Activated gamma-delta T cell (primary cell): Measurements from ENCODE around the gene AP1G2.
"Not testable (repeated sequence)": the region's sequence is repeated elsewhere in the genome, so short reads cannot be mapped to it uniquely, and the experiment has no call there.

ENCODE experiments used
- DNase-seq: peaks from one replicate; lab custom pipeline; 2025; lab: John Stamatoyannopoulos, UW

The AP1G2 gene

DNA sequence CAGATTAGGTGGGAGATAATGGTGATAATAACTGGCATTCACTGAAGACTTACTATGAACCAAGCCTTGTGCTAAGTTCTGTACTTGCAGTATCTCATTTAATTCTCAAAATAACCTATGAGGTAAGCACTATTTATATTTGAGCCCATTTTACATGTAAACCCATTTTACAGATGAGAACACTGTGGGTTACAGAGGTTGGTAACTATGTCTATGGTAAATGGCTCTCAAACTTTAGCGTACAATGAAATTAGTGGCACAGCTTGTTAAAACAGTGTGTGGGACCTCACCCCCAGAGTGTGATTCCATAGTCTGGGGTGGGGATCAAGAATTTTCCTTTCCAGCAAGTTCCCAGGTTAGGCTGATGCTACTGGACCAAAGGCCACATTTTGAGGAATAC is 33.2 kb upstream of the AP1G2 start:
- DNase-seq, result no peak

DNA sequence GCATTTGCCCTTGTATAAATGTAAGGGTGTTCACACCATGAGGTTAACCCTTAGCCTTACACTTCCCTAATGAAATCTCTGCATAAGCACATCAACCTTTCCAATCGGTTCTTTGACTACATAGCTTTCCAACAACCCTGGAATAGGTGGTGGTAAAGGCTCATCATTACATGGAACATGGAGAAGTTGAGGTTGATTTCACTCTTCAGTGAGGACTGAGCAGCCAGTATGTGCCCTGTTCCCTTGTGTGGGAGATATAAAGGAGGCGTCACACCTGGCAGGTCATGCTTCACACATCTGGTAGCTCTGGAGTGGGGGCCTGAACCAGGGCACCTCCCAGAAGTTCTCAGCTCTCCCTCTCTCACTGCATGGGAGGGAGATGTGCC is 32.7 kb upstream of the AP1G2 start:
- no peak for DNase-seq

DNA sequence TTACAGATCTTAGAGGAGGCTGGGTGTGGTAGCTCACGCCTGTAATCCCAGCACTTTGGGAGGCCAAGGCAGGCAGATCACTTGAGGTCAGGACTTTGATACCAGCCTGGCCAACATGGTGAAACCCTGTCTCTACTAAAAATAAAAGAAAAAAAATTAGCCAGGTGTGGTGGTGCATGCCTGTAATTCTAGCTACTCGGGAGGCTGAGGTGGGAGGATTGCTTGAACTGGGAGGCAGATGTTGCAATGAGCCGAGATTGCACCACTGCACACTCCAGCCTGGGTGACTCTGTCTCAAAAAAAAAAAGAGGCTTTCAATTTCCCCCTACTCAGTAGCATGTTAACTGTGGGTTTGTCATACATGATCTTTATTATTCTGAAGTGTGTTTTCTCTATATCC is 26.6 kb upstream of the AP1G2 start:
- not testable (repeated sequence) for DNase-seq

DNA sequence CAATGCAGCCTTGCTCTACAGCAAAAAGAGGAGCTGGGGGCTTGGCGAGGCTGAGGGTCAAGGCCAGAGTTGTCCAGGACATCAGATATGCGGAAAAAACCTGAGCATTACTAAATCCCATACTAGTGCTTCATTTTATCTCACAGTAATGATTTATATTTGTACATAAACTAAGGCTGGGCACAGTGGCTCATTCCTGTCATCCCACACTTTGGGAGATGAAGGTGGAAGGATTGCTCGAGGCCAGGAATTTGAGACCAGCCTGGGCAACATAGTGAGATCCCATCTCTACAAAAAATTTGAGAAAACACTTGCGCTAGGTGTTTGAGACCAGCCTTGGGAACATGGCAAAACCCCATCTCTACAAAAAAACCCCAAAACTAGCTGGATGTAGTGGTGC is 22.6 kb upstream of the AP1G2 start:
- DNase-seq, result no peak

DNA sequence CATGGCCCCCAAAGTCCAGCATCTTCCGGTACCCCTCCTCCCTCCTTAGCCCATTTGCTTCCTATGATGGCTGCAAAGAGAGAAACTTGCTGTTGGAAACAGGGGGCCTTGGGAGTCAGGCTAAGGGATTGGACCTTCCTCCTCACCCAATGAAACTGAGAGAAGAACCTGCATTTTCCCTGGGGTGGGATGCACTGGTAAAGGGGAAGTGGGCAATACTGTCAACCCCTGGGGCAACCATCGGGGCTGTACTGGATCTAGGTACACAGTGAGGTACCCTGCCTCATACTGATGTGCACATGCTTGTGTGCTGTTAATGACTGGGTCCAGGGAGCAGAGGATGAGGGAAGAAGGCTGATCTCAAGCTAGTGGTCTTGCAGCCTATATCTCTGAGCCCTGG is 22.0 kb upstream of the AP1G2 start:
- DNase-seq, result no peak

DNA sequence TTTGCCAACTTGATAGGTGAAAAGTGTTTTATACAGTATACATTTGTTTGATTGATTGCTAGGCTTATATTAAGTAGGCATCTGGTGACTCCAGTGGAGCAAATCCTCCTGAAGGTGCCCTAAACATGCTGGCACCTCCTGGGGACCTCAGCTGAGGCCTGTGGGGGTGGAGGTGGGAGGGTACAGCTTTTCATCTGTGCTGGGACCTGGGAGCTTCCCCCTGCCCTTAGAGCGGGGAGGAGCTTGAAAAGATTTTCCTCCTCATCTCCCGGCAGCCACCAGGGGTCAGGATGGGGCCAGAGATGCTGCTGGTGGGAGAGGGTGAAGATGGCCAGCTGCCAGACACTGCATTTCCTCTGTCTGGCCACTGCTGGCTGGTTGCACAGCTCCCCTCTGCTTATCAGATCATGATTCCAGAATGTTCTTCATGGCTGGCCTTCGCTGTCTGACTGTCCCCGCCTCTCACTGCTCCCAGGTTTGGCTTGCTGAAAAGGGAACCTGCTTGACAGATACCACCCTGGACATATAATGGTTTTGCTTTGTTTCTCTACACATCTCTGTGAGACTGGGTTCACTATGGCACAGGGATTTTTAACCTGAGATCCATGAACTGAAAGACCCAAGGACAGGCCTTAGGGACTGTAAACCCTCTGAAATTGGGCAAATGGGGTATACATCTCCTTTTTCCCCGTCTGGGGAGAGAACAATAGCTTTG is 21.4 kb upstream of the AP1G2 start:
- DNase-seq, result no peak

DNA sequence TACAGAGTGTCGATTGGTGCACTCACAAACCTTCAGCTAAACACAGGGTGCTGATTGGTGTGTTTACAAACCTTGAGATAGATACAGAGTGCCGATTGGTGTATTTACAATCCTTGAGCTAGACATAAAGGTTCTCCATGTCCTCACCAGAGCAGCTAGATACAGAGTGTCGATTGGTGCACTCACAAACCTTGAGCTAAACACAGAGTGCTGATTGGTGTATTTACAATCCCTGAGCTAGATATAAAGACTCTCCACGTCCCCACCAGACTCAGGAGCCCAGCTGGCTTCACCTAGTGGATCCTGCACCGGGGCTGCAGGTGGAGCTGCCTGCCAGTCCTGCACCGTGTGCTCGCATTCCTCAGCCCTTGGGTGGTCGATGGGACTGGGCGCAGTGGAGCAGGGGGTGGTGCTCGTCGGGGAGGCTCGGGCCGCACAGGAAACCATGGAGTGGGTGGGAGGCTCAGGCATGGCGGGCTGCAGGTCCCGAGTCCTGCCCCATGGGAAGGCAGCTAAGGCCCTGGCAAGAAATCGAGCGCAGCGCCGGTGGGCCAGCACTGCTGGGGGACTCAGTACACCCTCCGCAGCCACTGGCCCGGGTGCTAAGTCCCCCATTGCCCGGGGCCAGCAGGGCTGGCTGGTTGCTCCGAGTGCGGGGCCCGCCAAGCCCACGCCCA is 17.1 kb upstream of the AP1G2 start:
- not testable (repeated sequence) for DNase-seq

DNA sequence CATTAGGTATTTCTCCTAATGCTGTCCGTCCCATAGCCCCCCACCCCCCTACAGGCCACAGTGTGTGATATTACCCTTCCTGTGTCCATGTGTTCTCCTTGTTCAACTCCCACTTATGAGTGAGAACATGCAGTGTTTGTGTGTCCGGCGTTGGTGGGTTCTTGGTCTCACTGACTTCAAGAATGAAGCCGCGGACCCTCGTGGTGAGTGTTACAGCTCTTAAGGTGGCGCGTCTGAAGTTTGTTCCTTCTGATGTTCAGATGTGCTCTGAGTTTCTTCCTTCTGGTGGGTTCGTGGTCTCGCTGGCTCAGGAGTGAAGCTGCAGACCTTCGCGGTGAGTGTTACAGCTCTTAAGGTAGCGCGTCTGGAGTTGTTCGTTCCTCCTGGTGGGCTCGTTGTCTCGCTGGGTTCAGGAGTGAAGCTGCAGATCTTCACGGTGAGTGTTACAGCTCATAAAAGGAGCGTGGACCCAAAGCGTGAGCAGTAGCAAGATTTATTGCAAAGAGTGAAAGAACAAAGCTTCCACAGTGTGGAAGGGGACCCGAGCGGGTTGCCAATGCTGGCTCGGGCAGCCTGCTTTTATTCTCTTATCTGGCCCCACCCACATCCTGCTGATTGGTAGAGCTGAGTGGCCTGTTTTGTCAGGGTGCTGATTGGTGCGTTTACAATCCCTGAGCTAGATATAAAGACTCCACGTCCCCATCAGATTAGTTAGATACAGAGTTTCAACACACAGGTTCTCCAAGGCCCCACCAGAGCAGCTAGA is 16.4 kb upstream of the AP1G2 start:
- DNase-seq, result not testable (repeated sequence)

DNA sequence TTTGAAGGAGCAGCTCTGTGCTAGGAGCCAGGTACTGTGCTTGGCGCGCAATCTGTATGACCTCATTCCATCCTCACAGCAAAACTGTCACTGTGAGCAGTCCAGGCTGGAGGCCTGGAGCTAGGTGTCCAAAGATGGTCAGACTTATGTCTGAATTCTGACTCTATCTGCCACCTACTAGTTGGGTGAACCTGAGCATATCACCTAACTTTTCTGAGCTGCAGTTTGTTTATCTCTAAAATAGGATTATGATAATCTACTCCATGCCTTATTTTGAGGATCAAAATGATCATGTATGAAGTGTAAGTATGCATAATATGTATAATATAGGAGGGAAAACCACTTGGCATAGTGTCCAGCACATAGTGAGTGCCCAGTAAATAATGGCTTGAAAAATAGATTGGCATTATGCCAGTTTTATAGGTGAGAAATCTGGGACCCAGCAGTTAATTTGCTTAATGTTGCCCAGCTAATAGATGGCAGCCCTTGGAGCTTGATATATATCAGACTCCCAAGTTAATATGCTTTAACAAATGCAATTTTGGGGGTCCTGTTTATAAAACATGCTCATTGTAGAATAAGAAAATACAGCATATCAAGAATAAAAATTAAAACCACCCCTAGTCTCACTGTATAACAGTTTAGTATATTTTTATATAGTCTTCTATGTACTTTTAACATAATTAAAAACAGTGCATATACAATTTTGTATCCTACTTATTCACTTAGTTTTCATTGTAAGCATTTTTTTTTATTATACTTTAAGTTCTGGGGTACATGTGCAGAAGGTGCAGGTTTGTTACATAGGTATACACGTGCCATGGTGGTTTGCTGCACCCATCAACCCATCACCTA is 15.5 kb upstream of the AP1G2 start:
- no peak for DNase-seq

DNA sequence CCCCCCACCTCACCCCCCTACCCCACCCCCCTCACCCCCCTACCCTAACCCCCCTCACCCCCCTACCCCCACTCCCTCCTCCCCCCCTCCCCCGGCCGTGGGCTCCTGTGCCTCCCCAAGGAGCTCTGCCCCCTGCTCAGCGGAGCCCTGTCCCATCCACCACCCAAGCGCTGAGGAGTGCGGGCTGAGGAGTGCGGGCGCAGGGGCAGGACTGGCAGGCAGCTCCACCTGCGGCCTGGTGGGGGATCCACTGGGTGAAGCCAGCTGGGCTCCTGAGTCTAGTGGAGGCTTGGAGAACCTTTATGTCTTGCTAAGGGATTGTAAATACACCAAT is 13.3 kb upstream of the AP1G2 start:
- DNase-seq, result no peak

DNA sequence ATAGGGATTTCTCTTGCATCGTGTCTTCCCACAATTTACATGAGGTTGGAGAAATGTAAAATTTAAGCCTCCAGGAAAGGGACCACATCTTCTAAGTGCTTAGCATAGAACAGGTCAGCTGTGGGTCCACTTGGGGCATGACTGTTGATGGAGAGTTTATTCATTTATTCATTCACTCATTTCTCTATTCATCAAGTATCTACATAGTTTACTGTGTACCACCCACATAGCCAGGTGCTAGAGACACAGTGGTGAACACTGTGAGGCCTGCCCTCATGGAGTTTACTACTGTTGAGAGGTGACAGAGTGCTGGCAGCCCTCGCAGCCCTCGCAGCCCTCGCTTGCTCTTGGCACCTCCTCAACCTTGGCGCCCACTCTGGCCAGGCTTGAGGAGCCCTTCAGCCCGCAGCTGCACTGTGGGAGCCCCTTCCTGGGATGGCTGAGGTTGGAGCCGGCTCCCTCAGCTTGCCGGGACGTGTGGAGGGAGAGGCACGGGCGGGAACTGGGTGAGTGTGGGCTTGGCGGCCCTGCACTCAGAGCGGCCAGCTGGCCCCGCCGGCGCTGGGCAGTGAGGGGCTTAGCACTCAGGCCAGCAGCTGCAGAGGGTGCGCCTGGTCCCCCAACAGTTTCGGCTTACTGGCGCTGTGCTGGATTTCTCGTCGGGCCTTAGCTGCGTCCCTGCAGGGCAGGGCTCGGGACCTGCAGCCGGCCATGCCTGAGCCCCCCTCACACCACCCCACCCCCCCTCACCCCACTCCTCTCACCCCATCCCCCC is 12.7 kb upstream of the AP1G2 start:
- DNase-seq, result no peak

DNA sequence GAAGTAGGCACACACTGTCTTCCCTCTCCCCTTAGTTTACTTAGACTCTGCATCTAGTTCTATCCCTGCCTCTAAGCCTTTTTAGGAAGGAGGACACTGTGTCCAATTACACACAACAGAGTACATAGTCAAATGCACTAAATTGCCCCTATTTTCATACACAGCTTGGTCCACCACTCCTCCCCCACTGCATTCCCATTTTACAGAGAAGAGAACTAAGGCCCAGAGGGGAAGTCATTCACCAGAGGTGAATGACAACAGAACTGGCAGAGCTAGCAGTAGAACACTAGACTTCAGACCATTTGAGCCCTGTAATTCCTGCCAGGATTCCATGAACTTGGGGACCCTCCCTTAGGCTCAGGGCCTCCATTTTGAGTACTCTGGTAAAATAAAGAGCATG is 12.1 kb upstream of the AP1G2 start:
- DNase-seq, result no peak

DNA sequence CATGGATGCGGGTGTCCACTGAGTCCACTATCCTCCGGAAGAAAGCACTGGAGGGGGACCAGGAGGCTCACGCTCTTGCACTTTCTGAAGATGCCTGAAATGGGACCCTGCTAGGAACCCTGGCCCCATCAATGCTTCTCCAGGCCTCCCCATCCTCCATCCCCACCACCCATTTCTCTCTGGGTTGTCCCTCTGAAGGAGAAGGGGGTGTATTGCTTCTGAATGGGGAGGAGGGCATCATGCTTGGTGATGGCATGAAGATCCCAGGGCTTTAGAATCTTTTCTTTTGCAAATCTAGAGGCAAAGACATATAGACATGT is 11.7 kb upstream of the AP1G2 start:
- no peak for DNase-seq

DNA sequence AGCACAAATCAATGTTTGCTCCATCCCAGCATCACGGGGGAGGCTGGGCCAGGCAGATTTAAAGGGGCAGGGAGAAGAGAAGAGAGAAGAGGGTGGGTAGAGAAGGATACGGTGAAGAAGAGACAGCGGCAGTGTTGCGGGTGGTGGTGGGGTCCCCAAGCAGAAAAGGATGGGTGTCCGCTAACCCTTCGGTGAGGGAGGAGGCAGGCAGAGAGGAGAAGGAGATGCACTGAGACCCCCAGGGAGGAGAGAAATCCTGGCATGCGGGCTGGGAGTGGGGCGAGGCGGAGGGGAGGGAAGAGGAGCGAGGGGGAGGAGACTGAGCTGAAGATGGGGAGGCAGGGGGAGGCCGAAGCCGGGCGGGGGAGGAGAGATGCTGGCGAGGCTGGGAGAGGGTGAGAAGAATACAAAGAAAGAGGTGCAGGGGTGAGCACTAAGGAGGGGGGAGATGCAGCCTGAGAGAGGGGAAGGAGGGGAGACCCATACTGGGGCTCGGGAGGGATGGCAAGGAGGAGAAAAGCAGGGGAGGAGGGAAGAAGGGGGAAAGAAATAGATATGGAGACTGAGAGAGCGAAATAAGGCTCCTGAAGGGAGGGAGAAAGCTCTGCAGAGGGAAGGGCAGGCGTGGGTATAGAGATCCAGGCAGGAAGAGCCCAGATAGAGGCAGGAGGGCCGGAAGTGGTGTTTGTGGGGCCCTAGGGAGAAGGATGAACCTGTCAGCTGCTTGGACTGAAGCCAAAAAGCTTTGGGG is 11.1 kb upstream of the AP1G2 start, which contains the start of gene JPH4:
JPH4 (minus strand) TSS at position 231 of the 751 bp plus-strand sequence. CDS start 1,337 bp downstream, outside the sequence.
- DNase-seq, result no peak

DNA sequence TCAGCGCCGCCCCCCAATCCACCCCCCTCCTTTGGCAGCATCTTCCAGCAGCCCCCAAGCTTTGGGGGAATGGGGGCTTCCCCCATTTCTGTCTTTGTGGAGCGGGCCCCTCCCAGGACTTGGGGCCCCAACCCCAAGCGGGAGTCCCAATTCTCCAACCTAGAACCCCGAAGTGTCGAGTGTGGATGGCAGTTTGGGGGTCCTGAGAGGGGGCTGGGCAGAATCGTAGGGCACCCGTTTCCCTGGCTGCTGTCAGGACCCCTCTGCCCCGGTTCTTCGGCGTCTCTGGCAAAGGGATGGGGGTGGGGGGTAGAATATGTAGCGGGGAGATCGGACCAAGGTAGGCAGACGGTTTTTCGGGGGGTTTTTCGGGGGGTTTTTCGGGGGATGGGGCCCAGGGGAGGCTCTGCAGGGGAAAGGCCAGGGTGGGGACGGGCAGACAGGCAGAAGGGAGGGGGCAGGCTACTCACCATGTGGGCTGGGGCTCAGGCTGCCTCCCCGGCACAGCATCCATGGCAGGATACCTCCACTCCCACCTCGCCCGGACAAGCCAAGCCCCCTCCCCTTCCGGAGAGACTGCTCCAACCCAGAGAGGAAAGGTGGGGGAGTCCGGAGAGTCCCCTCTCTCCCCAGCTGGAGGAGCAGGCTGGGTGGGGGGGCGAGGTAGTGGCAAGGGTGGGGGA is 10.3 kb upstream of the AP1G2 start:
- no peak for DNase-seq

DNA sequence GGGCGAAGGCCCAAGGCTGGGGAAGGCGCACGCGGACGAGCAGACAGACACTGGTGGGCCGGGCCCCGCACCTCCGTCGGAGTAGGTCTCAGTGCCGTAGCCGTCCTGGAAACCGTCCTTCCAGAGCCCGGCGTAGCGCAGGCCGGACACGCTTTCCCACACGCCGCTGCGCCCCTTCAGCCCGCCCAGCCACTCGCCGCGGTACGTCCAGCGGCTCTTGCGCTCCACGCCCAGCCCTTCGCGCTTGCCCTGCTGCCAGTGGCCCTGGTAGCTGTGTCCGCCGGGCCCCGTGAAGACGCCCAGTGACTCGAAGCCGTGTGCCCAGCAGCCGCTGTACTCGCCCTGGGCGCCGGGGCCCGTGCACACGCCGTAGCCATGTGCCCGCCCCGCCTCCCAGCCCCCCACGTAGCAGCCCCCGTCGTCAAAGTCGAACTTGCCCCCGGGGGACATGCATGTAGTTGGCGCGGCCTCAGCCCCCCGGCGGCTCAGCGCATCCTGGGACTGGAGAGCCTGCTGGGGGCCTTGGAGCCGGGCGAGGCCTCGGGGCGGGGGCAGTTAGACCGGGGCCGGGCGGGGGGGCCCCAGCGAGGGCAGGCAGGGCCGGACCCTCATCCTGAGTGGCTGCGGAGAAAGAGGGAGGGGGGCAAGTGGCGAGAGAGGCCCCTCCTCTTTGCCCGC is 9.6 kb upstream of the AP1G2 start:
- DNase-seq, result no peak

DNA sequence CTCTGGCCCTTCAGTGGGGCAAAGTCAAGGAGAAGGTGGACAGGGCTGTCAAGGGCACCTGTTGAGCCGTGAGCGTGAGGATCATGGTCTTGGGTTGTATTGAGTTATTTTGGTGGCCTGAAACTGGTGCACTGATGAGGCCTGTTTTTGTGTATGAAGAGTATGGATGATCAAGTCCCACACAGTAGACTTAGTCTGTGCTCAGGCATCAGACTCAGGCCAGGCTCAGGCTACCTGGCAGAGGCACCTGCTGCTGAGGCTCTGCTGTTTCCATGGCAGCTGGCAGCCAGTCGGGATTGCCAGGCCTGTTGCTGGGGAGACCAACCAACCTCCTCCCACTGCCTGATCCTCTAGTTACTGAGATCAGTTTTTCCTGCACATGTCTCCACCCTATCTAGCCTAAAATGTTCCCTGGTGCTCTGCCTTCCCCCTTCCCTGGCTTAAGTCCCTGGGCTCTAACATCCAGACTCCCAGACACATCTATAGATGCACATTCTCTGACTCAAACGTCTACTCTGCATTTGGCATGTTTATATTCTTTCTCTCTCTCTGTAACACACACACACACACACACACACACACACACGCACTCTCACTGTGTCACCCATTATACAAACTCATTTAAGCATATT is 5.9 kb upstream of the AP1G2 start:
- no peak for DNase-seq

DNA sequence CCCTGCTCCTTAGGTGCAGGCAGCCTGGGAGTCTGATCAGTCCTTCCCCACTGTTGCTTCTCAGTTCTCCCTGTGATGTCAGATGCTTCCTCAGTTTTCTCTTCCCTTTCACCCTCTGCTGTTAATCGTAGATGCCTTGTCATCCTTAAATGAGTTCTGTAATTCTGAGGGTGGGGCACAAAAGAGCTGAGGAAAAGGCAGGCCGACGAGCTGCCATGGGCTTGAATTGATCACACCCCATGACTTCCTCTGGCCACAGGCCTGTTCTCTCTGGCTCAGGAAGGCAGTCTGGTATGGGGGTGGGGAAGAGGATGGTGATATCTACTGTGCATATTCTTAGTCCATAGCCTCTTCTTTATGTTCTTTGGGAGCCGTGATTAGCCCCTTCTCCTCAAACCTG is 5.2 kb upstream of the AP1G2 start:
- no peak for DNase-seq

DNA sequence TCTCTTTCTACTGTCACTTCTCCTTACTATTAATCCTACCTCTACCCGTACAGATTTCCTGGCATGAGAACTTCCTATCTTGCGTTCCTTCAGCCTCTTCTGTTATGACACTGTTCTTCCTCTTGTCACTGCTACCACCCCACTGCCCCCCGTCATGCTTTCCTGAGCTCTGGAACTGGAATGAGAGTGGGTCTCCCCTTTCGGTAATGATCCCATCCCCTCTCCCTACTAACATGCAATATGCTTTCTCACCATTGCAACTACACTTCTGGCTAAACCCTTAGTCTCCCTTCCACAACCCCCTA is 4.9 kb upstream of the AP1G2 start:
- no peak for DNase-seq
